Fibroblast of pulmonary artery (primary cell): ENCODE measurements around the gene NUP210L.
A peak's percentile ranks its signal among the peaks of the same experiment; 100 is the strongest.
"Not testable (repeated sequence)": the region's sequence is repeated elsewhere in the genome, so short reads cannot be mapped to it uniquely, and the experiment has no call there.

ENCODE experiments used
- DNase-seq: peaks from one replicate; pipeline ENCODE4 v3.0.0-alpha.2; 2010; ENCODE audit warnings: low read depth
- H3K4me3 ChIP-seq: replicated peaks from 2 replicates; pipeline ENCODE4 v1.5.1; 2011; ENCODE audit warnings: low read depth, mild to moderate bottlenecking, control low read depth, low read length, moderate library complexity
- CTCF ChIP-seq: IDR thresholded peaks from 2 replicates; pipeline ENCODE4 v1.5.1; 2011; ENCODE audit warnings: mild to moderate bottlenecking, control low read depth, low read length, inconsistent platforms; ENCODE audit errors: missing control alignments

NUP210L gene

GRCh38 chr1:154019940-154020339, 134.9 kb downstream of the NUP210L start:
- no peak for DNase-seq
- no peak overlapping the region for H3K4me3 ChIP-seq
- no peak for TF ChIP-seq CTCF

- no peak overlapping the region for H3K4me3 ChIP-seq
- DNase-seq = no peak
- TF ChIP-seq CTCF = no peak
Measured at GRCh38 chr1:154019269-154019668, 135.6 kb downstream of the NUP210L start.

GRCh38 chr1:154014154-154014907, 140.5 kb downstream of the NUP210L start:
- peak; percentile 41 for DNase-seq
- no peak for TF ChIP-seq CTCF
- H3K4me3 ChIP-seq = no peak overlapping the region

GRCh38 chr1:154012543-154012942, 142.3 kb downstream of the NUP210L start:
- not testable (repeated sequence) for H3K4me3 ChIP-seq, DNase-seq

- no peak overlapping the region for H3K4me3 ChIP-seq
- DNase-seq = no peak
- TF ChIP-seq CTCF = no peak
Measured at GRCh38 chr1:154012129-154012528, 142.7 kb downstream of the NUP210L start.

GRCh38 chr1:154006136-154006535, 148.7 kb downstream of the NUP210L start:
- DNase-seq = peak; percentile 34
- H3K4me3 ChIP-seq = no peak overlapping the region
- no peak for TF ChIP-seq CTCF

- no peak overlapping the region for H3K4me3 ChIP-seq
- no peak for DNase-seq
- TF ChIP-seq CTCF = no peak
Measured at GRCh38 chr1:154000420-154000819, 154.5 kb downstream of the NUP210L start.

GRCh38 chr1:153996882-153997281, 158.0 kb downstream of the NUP210L start:
- DNase-seq, H3K4me3 ChIP-seq: not testable (repeated sequence)
